Mesendoderm (in vitro differentiated cells): ENCODE measurements around the gene ENG.

Source experiments
- DNase-seq: peaks from one replicate; pipeline ENCODE4 v3.0.0; 2013
- H2AK5ac ChIP-seq: 2 replicates; pipeline ENCODE4 v1.6.1; 2013; ENCODE audit warnings: low read length, inconsistent platforms
- H2BK120ac ChIP-seq: 2 replicates; pipeline ENCODE4 v1.6.1; 2013; ENCODE audit warnings: low read depth, mild to moderate bottlenecking, low read length, moderate library complexity, mixed read lengths
- H2BK15ac ChIP-seq: replicated peaks from 2 replicates; pipeline ENCODE4 v1.6.1; 2013; ENCODE audit warnings: low read depth, mild to moderate bottlenecking, moderate library complexity
- H2BK5ac ChIP-seq: 2 replicates; pipeline ENCODE4 v1.6.1; 2013; ENCODE audit warnings: low read length, inconsistent platforms
- H3K18ac ChIP-seq: 2 replicates; pipeline ENCODE4 v1.6.1; 2013; ENCODE audit warnings: mild to moderate bottlenecking, low read length, mixed read lengths
- H3K23ac ChIP-seq: one replicate; pipeline ENCODE4 v1.6.1; 2013; ENCODE audit warnings: low read length
- H3K27ac ChIP-seq: 2 replicates; pipeline ENCODE4 v1.5.1; 2013; ENCODE audit warnings: low read depth, mild to moderate bottlenecking, inconsistent platforms, low read length, moderate library complexity
- H3K27me3 ChIP-seq: 2 replicates; pipeline ENCODE4 v1.6.1; 2013; ENCODE audit warnings: low read length, control low read depth, mild to moderate bottlenecking, inconsistent platforms; ENCODE audit not compliant: insufficient read depth, poor library complexity
- H3K36me3 ChIP-seq: 2 replicates; pipeline ENCODE4 v1.6.1; 2013; ENCODE audit warnings: low read length, inconsistent platforms; ENCODE audit not compliant: control insufficient read depth, insufficient read depth
- H3K4ac ChIP-seq: one replicate; pipeline ENCODE4 v1.6.1; 2013; ENCODE audit warnings: low read depth, mild to moderate bottlenecking, low read length, moderate library complexity
- H3K4me1 ChIP-seq: 2 replicates; pipeline ENCODE4 v1.6.1; 2013; ENCODE audit warnings: low read depth, low read length, inconsistent platforms; ENCODE audit not compliant: control insufficient read depth
- H3K4me2 ChIP-seq: 2 replicates; pipeline ENCODE4 v1.6.1; 2013; ENCODE audit warnings: low read length
- H3K4me3 ChIP-seq: 2 replicates; pipeline ENCODE4 v1.5.1; 2013; ENCODE audit warnings: mild to moderate bottlenecking, low read length
- H3K56ac ChIP-seq: one replicate; pipeline ENCODE4 v1.6.1; 2013; ENCODE audit warnings: low read length
- H3K79me1 ChIP-seq: 2 replicates; pipeline ENCODE4 v1.6.1; 2013; ENCODE audit warnings: low read length, inconsistent platforms
- H3K79me2 ChIP-seq: 2 replicates; pipeline ENCODE4 v1.6.1; 2013; ENCODE audit warnings: mild to moderate bottlenecking, low read length; ENCODE audit not compliant: control insufficient read depth, insufficient read depth
- H3K9ac ChIP-seq: 2 replicates; pipeline ENCODE4 v1.6.1; 2013; ENCODE audit warnings: low read length, inconsistent platforms
- H4K5ac ChIP-seq: one replicate; pipeline ENCODE4 v1.6.1; 2013; ENCODE audit warnings: low read length
- H4K8ac ChIP-seq: one replicate; pipeline ENCODE4 v1.6.1; 2013; ENCODE audit warnings: low read depth, mild to moderate bottlenecking, control low read depth, low read length, moderate library complexity
- WGBS: extraction: QIAGEN DNeasy Blood & Tissue Kit; methylation state at CpG from one replicate; pipeline ENCODE4 v1.1.7; 2013; ENCODE audit warnings: low lambda C conversion rate, missing lambda C conversion rate; ENCODE audit not compliant: insufficient coverage; ENCODE audit errors: extremely low coverage; 5-methylcytosine and 5-hydroxymethylcytosine counted together

Gene ENG

GRCh38 chr9:127803507-127804352 is 50.7 kb downstream of the ENG start:
- no peak overlapping the region for H2BK5ac ChIP-seq
- peak overlapping the region; percentile 71 for H3K4me3 ChIP-seq
- H3K9ac ChIP-seq, result peak overlapping the region; percentile 88
- no peak overlapping the region for H2BK120ac ChIP-seq
- H3K23ac ChIP-seq, result no peak overlapping the region
- no peaks in the 10 kb centered on the region for H3K36me3 ChIP-seq
- peaks cover 9% of the 10 kb centered on the region for H3K79me1 ChIP-seq
- peak overlapping the region; percentile 44 for H2AK5ac ChIP-seq
- H3K27me3 ChIP-seq, result no peaks in the 10 kb centered on the region
- H3K4me2 ChIP-seq, result peak overlapping the region; percentile 97
- H3K27ac ChIP-seq, result no peak overlapping the region
- no CpG with 5 or more reads among the region's 18 CpGs for WGBS
- no peak for DNase-seq
- H3K56ac ChIP-seq, result peak overlapping the region; percentile 84
- no peak overlapping the region for H4K5ac ChIP-seq
- H2BK15ac ChIP-seq, result no peak overlapping the region
- H3K4ac ChIP-seq, result peak overlapping the region; percentile 74
- H3K18ac ChIP-seq, result peak overlapping the region; percentile 61
- no peak overlapping the region for H4K8ac ChIP-seq
- peaks cover 2% of the 10 kb centered on the region for H3K4me1 ChIP-seq
- peaks cover 11% of the 10 kb centered on the region for H3K79me2 ChIP-seq

- H3K18ac ChIP-seq, result peak within 1 kb of the TSS; percentile 91
- H3K4me1 ChIP-seq, result peaks cover 2% of the 10 kb centered on the region
- H3K27me3 ChIP-seq, result no peaks in the 10 kb centered on the region
- WGBS, result no CpG with 5 or more reads among the region's 83 CpGs
- peaks cover 11% of the 10 kb centered on the region for H3K79me2 ChIP-seq
- DNase-seq, result peak; percentile 96
- H2BK15ac ChIP-seq, result no peak within 1 kb of the TSS
- no peaks in the 10 kb centered on the region for H3K36me3 ChIP-seq
- H3K23ac ChIP-seq, result no peak within 1 kb of the TSS
- peak within 1 kb of the TSS; percentile 74 for H3K4ac ChIP-seq
- H3K4me2 ChIP-seq, result peak within 1 kb of the TSS; percentile 97
- peak within 1 kb of the TSS; percentile 88 for H3K9ac ChIP-seq
- H3K79me1 ChIP-seq, result peaks cover 9% of the 10 kb centered on the region
- no peak within 1 kb of the TSS for H2BK5ac ChIP-seq
- H2AK5ac ChIP-seq, result peak within 1 kb of the TSS; percentile 44
- H3K56ac ChIP-seq, result peak within 1 kb of the TSS; percentile 93
- H3K4me3 ChIP-seq, result peak within 1 kb of the TSS; percentile 71
- H2BK120ac ChIP-seq, result no peak within 1 kb of the TSS
- no peak within 1 kb of the TSS for H4K5ac ChIP-seq
- peak within 1 kb of the TSS; percentile 78 for H3K27ac ChIP-seq
- H4K8ac ChIP-seq, result no peak within 1 kb of the TSS
These were observed 51.6 kb downstream of the ENG start, which contains the start of gene FPGS for GRCh38 chr9:127802576-127803443. FPGS (plus strand) TSS chr9:127802882; CDS start chr9:127802925, 43 bp downstream.

- no peak for DNase-seq
- no peak overlapping the region for H2AK5ac ChIP-seq
These were observed 52.4 kb downstream of the ENG start for GRCh38 chr9:127801955-127802575.

GRCh38 chr9:127796852-127797370 is 57.5 kb downstream of the ENG start:
- Histone ChIP-seq H3K79me1 (no peaks in the 10 kb centered on the region), H3K27ac (no peak overlapping the region), H3K4me2 (no peak overlapping the region), H3K23ac (no peak overlapping the region), H2AK5ac (no peak overlapping the region), H3K56ac (no peak overlapping the region), H2BK120ac (no peak overlapping the region), H3K9ac (no peak overlapping the region), H3K4me1 (no peaks in the 10 kb centered on the region), H3K18ac (no peak overlapping the region), H2BK5ac (no peak overlapping the region), H3K79me2 (no peaks in the 10 kb centered on the region), H2BK15ac (no peak overlapping the region), H4K8ac (no peak overlapping the region), H4K5ac (no peak overlapping the region), H3K36me3 (no peaks in the 10 kb centered on the region), H3K4ac (no peak overlapping the region), H3K27me3 (no peaks in the 10 kb centered on the region), H3K4me3 (no peak overlapping the region)
- no peak for DNase-seq
- WGBS, result no CpG with 5 or more reads among the region's 11 CpGs

More at GRCh38 chr9:127801955-127802575, 52.4 kb downstream of the ENG start:
- Histone ChIP-seq H2BK120ac (no peak overlapping the region), H3K79me1 (peaks cover 9% of the 10 kb centered on the region), H3K79me2 (peaks cover 11% of the 10 kb centered on the region), H2BK5ac (no peak overlapping the region), H2BK15ac (no peak overlapping the region), H3K4ac (no peak overlapping the region), H3K27ac (no peak overlapping the region), H4K8ac (no peak overlapping the region), H3K9ac (peak overlapping the region; percentile 62), H3K4me3 (no peak overlapping the region), H3K36me3 (no peaks in the 10 kb centered on the region), H3K4me2 (peak overlapping the region; percentile 16), H3K27me3 (no peaks in the 10 kb centered on the region), H3K4me1 (peaks cover 2% of the 10 kb centered on the region), H3K18ac (no peak overlapping the region), H3K23ac (no peak overlapping the region), H3K56ac (peak overlapping the region; percentile 75), H4K5ac (no peak overlapping the region)
- no CpG with 5 or more reads among the region's 10 CpGs for WGBS

- Histone ChIP-seq H3K9ac (no peak overlapping the region), H3K4me1 (no peaks in the 10 kb centered on the region), H3K79me2 (no peaks in the 10 kb centered on the region), H3K18ac (no peak overlapping the region), H2BK15ac (no peak overlapping the region), H3K56ac (no peak overlapping the region), H3K27ac (no peak overlapping the region), H3K36me3 (no peaks in the 10 kb centered on the region), H3K4ac (no peak overlapping the region), H2BK5ac (no peak overlapping the region), H4K8ac (no peak overlapping the region), H3K27me3 (no peaks in the 10 kb centered on the region), H3K23ac (no peak overlapping the region), H2BK120ac (no peak overlapping the region), H4K5ac (no peak overlapping the region), H3K79me1 (no peaks in the 10 kb centered on the region), H2AK5ac (no peak overlapping the region), H3K4me3 (no peak overlapping the region), H3K4me2 (no peak overlapping the region)
- DNase-seq, result no peak
- no CpG with 5 or more reads among the region's 8 CpGs for WGBS
These were observed 58.1 kb downstream of the ENG start for GRCh38 chr9:127796225-127796813.
